ENCODE data around the gene NEAT1.

DNA sequence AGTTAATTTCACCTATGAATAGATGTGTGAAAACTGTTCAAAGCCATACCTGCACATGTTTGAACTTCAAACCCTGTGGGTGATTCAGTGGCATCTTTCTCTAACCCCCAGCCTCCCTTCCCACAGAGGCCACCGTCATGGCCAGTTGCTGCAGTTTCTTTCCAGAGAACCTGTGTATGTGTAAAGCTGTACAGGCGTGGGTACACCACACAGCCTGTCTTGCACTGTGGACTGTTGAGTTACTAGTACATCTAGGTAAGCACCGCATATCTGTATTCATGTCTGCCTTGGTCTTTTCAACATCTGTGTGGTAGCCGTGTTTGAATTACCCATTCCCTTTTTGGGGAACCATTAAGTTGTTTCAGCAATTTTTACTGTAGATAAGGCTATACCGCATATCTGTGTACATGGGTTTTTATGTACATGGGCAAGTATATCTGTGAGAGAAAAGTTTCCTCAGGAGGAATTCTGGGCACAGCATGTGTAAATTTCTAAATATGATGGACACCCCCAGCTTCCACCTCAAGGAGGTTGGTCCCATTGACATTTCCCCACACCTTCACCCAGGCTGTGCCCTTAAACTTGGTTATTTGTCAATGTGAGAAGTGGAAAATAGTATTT lies 13.9 kb downstream of the NEAT1 start:
- TF ChIP-seq GATA3 (IDR thresholded peaks at IDR 0.05; ENCODE audit: low read depth, low read length) = no peak
- TF ChIP-seq GATA2 (IDR thresholded peaks at IDR 0.05; ENCODE audit: low read depth, low read length) = no peak
